ENCODE results near the gene RAMAC.

- TF ChIP-seq CTCF (IDR thresholded peaks at IDR 0.05; ENCODE audit: low read depth, low read length, poor library complexity, severe bottlenecking) (no peak), EZH2phosphoT487 (IDR thresholded peaks at IDR 0.05; ENCODE audit: borderline replicate concordance, low read length) (no peak)
Observed at GRCh38 chr15:82960766-82961165, 25.2 kb upstream of the RAMAC start.

All from DOHH2 (cell line).